Measurements from ENCODE around the gene PHACTR3.

- TF ChIP-seq REST (IDR thresholded peaks at IDR 0.05; ENCODE audit: low read depth): no peak
- TF ChIP-seq TAF1 (IDR thresholded peaks at IDR 0.05; ENCODE audit: low read depth): no peak
- TF ChIP-seq EGR1 (IDR thresholded peaks at IDR 0.05): no peak
- no peak for TF ChIP-seq EP300 (IDR thresholded peaks at IDR 0.05; ENCODE audit: borderline replicate concordance)
- TF ChIP-seq RAD21 (IDR thresholded peaks at IDR 0.05; ENCODE audit: low read depth): no peak
- no peak for TF ChIP-seq CEBPB (IDR thresholded peaks at IDR 0.05)
- no peak for TF ChIP-seq NFIC (IDR thresholded peaks at IDR 0.05)
- no peak for TF ChIP-seq TEAD4 (IDR thresholded peaks at IDR 0.05)
- TF ChIP-seq USF1 (IDR thresholded peaks at IDR 0.05): no peak
- TF ChIP-seq MAX (IDR thresholded peaks at IDR 0.05): no peak
- no peak for TF ChIP-seq FOXM1 (IDR thresholded peaks at IDR 0.05; ENCODE audit: borderline replicate concordance, low read depth)
- no peak for TF ChIP-seq TCF12 (IDR thresholded peaks at IDR 0.05; ENCODE audit: low read depth)
- TF ChIP-seq CREB1 (IDR thresholded peaks at IDR 0.05; ENCODE audit: low read depth): no peak
Measured at GRCh38 chr20:59745201-59745600, 140.9 kb downstream of the PHACTR3 start.

Measured in Ishikawa (cell line).